LNCaP clone FGC (cell line): Measurements from ENCODE around the gene MYH9.

Experiments
- DNase-seq: peaks from one replicate; pipeline ENCODE4 v3.0.0-alpha.2; 2011; ENCODE audit warnings: low read depth
- H3K4me3 ChIP-seq: 2 replicates; pipeline ENCODE4 v1.5.1; 2011; ENCODE audit warnings: mild to moderate bottlenecking, low read depth, low read length, control low read depth
- TF ChIP-seq, protein P1 (sequence below): IDR thresholded peaks from 2 replicates; pipeline ENCODE4 v1.5.1; 2012; ENCODE audit warnings: mild to moderate bottlenecking; ENCODE audit not compliant: control insufficient read depth, insufficient read depth; ENCODE audit errors: extremely low read depth

The MYH9 gene

DNA sequence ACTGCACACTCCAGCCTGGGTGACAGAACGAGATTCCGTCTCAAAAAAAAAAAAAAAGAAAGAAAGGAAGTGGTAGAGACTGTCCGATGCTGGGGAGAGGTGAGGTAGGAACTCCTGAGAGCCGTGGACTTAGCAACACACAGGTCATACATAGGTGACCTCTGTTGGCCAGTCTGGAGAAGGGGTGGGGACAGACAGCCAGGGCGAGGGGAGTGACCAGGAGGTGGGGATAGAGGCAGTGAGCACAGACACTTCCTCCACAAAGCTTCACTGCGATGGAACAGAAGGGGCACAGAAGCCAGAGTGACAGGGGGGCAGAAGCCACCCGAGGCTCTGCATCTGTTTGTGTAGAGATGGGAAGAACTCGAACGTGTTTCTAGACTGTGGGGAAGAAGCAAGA, 47.1 kb downstream of the MYH9 start:
- H3K4me3 ChIP-seq, result no peak overlapping the region
- no peak for DNase-seq
- TF ChIP-seq, protein P1, sequence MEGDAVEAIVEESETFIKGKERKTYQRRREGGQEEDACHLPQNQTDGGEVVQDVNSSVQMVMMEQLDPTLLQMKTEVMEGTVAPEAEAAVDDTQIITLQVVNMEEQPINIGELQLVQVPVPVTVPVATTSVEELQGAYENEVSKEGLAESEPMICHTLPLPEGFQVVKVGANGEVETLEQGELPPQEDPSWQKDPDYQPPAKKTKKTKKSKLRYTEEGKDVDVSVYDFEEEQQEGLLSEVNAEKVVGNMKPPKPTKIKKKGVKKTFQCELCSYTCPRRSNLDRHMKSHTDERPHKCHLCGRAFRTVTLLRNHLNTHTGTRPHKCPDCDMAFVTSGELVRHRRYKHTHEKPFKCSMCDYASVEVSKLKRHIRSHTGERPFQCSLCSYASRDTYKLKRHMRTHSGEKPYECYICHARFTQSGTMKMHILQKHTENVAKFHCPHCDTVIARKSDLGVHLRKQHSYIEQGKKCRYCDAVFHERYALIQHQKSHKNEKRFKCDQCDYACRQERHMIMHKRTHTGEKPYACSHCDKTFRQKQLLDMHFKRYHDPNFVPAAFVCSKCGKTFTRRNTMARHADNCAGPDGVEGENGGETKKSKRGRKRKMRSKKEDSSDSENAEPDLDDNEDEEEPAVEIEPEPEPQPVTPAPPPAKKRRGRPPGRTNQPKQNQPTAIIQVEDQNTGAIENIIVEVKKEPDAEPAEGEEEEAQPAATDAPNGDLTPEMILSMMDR, result no peak

DNA sequence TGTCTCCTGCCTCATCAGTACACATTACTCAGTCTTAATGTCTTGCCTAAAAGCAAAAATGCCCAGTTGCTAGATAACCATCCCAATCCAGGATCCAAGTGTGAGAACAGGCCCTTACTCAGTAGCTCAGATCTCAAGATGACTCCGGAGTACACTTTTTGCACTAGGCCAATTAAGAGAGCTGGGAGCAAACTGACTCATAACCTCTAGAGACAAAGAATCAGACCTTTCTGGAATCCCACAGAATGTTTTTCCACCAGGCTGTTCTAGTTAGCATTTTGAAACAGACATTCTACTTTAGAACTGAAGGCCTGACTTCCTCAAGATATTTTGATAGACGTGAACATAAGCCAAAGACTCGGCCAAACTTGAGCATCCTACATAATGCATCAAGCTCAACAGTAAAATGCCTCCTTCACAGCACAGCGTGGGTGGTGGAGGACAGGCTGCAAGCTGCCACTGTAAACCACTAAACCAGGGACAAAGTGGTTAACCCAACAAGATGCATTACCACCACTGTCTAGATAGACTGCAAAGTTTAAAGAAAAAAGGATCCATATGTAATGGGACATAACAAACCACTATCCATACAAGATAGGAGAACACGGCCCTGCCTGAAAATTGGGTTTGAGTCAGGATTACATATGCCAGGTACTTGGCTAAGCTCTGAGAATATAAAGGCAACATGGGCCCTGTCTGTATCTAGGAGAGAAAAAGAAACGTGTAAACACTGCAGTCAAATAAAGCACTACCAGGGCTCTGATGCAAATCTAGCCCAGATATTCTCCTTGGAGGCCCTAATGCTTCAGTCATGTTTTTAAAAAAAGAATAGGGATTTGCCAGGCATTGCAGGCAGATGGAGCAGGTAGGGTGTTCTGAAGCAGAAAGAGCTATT, 48.3 kb downstream of the MYH9 start:
- no peak overlapping the region for H3K4me3 ChIP-seq
- DNase-seq, result no peak
- TF ChIP-seq, protein P1, result no peak

DNA sequence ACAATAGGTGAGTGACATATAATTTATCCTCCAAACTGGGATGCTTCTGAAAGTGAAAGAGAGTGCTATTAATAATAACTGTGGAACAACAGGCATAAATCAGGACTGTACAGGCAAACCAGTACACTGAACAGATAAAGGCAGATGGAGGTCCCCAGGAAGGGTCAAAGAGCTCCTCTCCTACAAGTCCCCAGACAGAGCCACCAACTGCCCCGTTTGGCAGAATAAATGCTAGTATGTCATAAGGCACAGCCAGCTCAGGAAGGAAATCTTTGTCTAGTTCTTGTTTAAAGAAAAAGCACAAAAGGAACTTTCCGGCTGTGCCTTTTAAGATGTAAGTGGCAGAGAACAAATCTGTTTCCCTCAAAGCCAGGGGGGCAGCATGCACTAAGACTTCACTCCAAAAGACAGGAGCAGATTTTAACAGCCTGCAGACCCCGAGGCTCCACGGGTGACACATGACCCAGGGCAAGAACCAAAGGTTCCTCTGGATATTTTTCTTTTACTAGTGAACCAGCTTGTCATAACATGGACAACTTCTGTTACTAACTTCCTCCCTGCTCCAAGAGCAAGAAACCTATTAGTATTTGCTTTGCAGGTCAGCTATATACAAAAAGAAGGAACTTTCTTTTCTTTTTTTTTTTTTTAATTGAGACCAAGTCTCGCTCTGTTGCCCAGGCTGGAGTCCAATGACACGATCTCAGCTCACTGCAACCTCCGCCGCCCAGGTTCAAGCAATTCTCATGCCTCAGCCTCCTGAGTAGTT, 50.2 kb downstream of the MYH9 start:
- TF ChIP-seq, protein P1, result no peak
- no peak for DNase-seq
- no peak overlapping the region for H3K4me3 ChIP-seq

DNA sequence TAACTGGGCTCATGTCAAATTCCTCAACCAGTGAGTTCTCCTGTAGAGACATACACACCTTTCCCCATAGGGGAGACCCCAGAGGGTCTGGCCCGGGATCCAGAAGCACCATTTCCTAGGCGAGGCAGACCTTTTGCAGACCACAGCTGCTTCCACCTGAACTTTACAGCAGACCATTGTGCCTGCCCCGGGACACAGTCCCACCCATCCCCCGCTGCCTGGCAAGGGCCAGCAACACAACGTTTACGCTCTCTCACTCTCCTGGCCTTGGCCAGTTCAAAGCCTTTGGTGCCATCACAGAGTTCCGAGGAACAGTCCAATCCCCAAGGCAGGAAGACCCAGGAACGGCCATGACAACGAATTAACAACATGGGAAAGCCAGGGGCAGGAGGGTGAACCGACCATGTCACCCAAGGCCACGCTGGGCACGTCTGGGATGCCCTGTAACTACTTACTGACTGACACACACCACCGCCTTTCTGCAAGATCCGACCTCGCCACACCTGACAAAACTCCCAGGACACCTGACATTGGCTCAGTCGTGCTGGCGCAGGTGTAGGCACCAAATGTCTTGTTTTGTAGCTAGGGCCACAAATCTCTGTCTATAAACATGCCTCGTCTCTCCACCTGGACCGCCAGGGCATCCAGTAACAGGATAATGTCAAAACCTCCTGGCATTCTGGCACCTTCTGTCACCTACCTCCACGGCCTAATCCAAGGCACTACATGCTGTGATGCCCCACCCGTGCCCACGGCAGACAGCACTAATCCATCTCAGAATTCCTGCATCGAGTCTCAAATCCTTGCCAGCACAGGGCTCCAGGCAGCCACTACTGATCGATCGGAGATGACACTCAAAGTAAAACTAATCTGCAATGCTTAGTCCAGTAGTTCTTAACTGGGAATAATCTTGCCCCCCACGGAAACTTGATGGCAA, 51.3 kb downstream of the MYH9 start:
- no peak for DNase-seq
- H3K4me3 ChIP-seq, result no peak overlapping the region
- TF ChIP-seq, protein P1, result no peak

GRCh38 chr22:36335621-36336020, 52.1 kb downstream of the MYH9 start:
- TF ChIP-seq, protein P1, result no peak
- no peak overlapping the region for H3K4me3 ChIP-seq
- no peak for DNase-seq

DNA sequence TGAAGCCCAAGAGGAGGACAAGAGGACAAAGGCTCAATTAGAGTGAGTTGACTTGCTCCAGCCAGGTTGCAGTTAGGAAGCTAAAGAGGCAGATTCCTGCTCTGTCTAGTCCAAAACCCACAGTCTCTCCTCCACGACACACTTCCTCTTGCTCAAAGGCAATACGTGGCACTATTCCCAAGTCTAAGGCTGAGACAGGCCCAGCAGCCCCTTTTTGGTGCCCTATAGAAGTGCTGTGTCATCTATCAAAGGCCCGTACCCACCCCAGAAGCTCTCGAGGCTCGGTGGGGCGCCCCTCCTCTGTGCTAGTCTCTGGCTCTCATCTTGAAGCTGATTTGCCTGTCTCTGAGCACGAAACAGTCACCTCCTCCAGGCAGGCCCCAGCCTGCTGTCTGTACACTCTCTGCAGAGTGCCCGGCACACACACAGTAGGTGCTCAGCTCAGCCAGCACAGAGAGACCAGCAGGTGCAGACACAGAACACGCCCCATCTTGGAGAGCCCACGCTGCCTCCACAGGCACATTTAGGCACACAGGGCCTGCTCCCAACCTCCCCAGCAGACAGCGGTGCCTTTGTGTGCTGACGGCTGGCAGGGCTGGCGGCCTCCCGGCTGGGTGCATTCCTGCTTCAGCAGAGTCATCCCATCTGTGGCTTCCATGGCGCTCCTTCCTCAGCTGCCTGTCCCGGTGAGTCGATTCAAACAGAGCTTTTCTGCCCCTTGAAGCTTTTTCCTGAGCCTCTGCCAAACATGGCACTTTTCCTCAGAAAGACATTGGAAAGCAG, 52.8 kb downstream of the MYH9 start:
- TF ChIP-seq, protein P1, result no peak
- H3K4me3 ChIP-seq, result no peak overlapping the region
- DNase-seq, result no peak
